ENCODE data around the gene CDKAL1.

GRCh38 chr6:20723236-20723635 lies 189.0 kb downstream of the CDKAL1 start:
- TF ChIP-seq POLR2A (IDR thresholded peaks at IDR 0.05) (no peak), CTCF (IDR thresholded peaks at IDR 0.05) (no peak), EP300 (IDR thresholded peaks at IDR 0.05) (no peak)

Data from tibial nerve (tissue), 4 donors.